ENCODE data around the gene KRT40.

The KRT40 gene

DNA sequence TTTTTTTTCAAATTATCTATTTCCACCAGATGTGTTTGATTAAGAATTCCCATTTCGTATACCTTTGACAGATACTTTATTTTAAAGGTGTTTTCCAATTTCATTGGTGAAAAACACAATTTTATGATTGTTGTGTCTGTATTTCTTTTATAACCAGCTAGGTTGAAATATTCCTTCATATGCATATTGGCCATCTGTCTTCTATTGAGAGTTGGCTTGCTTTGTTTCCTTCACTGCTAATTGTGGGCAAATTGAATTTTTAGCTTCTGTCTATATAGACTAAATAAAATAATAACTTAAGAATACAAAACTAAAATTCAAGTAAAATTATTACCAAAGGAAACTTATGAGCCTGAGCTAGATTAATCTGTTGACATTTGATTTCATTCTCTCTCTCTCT lies 11.0 kb upstream of the KRT40 start:
- DNase-seq, result no peak

DNA sequence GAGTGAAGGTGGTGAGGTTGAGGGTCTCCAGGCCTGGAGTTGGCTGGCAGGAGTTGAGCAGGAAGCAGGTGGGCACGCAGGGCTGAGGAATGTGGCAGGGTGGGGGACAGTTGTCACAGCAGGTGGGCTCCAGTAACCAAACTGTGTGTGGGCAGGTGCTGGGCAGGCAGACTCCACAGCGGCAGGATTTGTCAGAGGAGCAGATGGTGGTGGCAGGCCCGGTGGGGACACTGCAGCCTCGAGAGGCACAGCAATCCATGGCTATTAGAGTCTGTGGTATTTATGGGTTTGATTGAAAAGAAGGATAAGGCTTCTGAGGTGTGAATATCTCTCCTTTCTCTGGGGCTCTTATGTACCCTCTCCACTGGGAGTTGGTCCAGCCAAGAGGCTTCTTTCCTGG lies 9.7 kb upstream of the KRT40 start, which contains the start of gene KRTAP3-3:
TSS of gene KRTAP3-3 (minus strand) at position 326 of the 400 bp plus-strand sequence. CDS start at position 259, 67 bp downstream.
- DNase-seq, result no peak

DNA sequence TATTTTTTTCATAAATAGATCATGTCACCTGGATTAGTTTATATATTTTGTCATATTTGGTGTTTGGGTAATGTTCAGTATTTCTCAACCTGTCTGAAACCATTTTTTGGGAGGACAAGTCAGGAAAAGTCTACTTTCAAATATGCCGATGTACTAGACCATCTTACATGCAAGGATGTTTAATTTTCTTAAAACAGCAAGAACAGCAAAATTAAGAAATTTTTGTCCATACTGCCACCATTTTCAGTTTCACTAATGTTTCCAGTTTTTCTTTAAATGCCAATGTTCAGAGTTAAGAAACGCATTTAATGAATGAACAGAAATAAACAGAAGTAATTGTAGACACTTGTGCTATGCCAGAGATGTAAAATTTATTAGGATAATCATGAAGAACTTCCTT lies 9.0 kb upstream of the KRT40 start:
- no peak for DNase-seq

DNA sequence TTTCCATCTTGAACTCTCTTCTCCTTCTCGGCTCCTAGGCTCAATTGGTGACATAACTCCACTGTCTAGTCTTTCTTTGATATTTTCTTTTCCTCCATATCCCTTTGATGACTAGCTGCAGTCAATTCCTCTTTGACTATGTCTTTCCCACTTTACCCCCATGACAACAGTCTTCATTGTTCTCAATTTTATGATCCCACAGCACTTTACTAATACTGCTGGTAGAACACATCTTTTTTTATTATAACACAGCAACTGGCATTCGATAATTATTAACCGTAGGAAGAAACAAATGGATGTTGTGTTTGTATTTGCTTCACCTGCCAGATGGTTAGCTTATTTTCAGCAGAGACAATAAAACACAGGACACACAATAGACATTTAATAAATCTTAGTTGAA lies 8.5 kb upstream of the KRT40 start:
- DNase-seq, result no peak

DNA sequence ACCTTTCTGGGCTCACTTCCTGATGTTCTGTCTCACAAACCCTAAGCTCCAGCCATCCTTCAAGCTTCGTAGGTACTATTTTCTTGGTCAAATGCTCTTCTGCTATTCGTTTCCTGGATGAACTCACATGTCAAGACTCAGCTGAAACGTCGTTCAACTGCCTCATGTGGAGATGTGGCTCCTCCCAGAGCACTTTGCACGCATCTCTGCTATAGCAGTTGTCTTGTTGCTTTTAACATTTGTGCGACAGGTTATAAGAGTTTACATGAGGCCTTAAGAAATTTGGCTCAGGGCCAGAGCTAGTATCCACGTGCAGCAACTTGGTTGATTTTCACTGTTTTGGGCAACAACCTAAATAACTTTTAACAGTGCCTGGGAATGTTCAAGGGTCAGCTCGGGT lies 2.8 kb upstream of the KRT40 start:
- no peak for DNase-seq

DNA sequence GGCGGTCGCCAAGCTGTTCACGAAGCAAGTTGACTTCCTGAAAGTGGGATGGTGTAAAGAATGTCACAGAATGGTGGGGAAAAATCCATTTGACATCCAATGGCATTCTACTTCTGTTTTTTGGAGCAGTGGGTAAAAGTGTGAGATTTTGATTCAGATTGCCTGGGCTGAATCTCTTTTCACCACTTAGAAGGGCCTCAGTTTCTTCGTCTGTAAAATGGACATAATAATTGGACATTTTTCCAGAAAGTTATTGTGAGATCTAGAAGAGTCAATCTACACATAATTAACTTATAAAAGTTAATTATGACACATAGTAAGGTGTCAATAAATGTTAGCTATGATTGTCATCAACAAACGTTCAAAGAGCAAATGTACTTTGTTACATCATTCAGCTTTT lies 3.0 kb downstream of the KRT40 start:
- no peak for DNase-seq

DNA sequence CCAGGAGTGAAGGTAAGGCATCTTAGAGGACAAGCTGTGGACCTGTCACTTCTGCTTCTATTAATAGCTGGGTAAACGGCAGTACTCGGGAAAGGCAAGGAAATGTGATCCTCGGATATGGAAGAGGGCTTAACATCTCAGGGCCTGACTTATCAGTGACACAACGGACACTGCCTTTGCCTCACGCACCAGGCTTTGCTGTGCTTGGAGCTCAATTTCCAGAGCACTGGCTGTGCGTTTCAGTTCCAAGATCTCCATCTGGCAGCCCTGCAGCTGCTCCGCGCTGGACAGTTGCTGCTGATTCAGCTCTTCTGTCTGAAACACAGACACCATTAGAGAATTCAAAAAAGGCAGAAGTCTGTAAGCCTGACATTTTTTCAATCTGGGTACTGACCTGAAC lies 3.5 kb downstream of the KRT40 start:
- DNase-seq, result peak; percentile 69

DNA sequence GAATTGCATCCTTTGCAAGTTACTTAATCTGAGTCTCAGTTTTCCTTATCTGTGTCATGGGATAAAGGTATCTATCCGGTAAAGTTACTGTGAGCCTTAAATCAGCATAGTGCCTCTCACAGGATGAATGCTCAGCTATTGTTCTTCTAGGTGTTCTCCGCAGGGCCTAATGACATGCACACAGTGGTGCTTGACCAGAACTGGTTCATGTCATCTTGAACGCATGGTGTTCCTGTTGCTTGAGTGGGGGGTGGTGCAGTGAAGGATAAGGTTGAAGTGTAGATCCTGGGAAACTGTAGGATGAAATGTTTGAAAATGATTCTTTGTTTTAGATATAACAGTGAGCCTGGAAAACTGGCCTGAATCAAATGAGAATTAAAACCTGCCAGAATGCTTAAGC lies 4.0 kb downstream of the KRT40 start:
- DNase-seq, result no peak

DNA sequence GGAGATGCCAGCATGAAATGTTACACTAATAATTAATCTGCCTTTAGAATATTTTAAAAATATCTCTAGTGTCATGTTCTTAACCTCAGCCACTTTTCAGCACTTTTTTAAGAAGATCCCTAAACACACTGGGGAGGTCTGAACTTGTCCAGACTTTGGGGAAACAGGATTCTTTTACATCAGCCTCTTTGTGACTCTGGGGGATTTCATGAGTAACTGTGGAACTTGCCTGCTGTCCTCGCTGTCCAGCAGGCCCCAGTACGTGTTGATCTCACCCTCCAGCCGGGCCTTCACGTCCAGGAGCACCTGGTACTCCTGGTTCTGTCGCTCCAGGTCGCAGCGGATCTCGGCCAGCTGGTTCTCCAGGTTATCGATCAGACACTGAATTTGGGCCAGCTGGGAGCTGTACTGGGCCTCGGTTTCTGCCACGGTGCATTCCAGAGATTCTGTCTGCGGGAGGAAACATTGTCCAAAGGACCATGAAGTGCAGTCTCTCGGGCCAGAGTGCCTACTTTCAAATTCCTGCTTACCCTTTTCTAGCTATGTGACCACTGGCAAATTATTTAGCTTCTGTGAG lies 5.5 kb downstream of the KRT40 start:
- DNase-seq, result no peak

DNA sequence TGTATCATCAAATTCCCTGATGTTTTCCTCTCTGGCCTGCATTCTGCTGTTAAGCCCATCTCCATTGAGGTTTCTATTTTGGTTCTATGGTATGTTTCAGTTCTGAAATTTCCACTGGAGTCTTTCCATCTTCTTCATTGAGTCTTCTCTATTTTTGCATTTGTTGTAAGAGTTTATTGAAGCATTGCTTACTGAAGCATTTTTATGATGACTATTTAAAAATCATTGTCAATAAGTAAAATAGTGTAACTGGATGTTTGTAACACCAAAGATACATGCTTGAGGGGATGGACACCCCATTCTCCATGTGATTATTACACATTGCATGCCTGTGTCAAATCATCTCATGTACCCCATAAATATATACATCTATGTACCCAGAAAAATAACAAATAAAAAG lies 8.6 kb downstream of the KRT40 start:
- DNase-seq, result no peak

DNA sequence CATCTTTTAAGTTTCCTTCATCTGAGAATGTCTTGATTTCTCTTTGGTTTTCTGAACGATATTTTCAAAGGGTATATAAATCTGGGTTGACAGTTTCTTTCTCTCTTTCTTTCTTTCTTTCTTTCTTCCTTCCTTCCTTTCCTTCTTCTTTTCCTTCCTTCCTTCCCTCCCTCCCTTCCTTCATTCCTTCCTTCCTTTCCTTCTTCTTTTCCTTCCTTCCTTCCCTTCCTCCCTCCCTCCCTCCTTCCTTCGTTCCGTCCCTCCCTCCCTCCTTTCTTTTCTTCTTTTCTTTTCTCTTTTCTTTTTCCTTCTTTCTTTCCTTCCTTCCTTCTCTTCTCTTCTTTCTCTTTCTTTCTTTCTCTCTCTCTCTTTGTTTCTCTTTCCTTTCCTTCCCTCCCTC lies 9.8 kb downstream of the KRT40 start:
- no peak for DNase-seq

DNA sequence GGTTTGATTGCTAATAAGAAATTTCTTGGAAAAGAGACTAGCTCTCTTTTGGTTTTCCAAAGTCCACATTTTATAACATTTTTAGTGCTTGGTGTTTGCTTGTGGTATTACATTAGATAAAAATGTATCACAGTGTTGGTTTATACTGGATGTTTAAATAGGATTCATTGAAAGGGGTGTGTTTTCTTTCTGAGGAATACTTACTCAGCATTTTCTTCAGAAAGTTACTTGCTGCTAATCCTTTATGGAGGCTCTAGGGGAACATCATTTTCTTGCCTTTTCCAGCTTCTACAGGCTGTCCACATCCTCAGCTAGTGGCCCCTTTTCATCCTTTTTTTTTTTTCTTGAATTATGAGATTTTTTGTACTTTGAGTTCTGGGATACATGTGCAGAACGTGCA lies 16.5 kb downstream of the KRT40 start:
- DNase-seq, result no peak

DNA sequence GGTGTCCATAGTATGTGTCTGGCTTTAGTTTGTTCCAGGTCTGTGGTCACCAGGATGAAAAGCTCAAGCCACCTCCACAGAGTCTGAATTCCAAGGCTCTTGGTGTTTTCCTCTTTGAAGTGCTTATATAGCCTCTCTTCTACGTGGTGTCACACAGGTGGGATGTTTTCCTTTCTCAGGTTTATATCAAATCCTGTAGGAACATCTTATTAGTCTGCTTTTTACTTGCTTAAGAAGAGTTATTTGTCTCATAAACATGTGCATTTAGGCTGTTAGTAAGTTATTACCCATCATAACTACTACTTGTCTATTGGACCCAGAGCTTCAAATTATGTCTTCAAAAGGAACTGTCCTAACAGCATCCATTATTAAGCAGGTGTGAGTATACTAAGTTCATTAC lies 17.3 kb downstream of the KRT40 start, which contains the start of gene KRT39:
TSS of gene KRT39 (minus strand) at position 101 of the 400 bp plus-strand sequence. CDS start at position 9, 92 bp downstream.
- DNase-seq, result no peak

DNA sequence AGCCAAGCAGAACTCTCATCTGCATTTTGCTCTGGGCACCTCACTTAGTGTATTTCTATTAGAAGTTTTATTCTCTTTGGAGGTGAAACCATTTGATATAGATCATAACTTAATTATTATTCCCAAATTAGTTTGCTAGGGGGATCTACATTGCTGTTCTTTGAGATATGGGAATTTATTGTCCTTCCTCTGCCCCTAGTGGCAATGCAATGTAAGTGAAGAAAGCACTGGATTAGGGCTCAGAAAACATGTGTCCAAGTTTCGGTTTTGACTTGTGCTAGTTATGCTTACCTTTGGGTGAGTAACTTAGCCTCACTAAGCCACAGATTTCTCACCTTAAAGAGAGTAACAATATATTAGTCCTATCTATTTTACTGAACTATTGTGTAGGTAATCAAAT lies 20.3 kb downstream of the KRT40 start:
- DNase-seq, result no peak

DNA sequence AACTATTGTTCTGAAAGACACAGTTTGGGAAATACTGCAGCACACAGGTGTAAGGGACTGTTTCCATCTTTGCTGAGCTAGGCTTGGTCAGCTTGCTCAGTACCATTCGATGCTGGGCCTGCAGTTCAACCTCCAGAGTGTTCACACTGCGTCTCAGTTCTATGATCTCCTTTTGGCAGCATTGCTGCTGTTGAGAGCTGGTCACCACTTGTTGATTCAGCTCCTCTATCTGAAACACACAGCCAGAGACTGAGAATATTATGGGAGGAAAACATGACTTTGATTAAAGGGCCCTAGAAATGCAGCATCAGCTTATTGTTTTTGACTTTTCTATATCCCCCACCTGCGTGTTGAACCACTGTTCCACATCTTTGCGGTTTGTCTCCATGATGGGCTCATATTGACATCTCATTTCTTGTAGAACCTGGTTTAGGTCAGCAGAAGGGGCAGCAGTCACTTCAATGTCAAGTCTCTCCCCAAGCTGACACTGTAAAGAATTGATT lies 22.0 kb downstream of the KRT40 start:
- no peak for DNase-seq

DNA sequence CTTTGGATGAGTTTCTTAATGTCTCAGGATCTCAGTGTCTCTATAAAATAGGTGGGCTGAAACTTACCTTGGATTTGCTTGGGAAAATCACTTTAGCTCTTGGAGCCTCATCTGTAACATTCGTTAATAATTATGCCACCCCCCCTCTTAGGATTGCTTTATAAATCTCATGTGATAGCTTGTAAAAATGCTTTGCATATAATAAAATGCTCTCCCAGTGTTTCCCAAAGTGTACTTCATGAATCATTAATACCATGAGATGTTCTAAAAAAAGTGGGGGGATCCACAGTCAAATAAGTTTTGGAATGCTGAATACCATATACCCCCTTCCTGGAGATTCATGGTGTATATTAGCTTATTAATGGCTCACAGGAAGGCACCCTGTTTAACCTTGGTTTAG lies 22.5 kb downstream of the KRT40 start:
- DNase-seq, result no peak

DNA sequence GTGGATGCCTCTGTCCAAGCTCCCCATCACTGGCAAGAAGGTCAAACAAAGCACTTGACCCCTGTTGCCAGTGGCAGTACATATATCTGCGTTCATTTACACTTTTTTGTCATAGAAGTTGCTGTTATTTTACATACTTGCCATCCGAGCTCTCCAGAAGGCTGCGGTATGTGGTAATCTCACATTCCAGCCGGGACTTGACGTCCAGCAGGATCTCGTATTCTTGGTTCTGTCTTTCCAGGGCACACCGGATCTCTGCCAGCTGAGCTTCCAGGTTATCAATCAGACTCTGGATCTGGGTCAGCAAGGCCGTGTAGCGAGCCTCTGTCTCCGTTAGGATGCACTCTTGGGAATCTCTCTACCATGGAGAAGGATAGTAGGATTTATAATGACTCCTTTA lies 24.0 kb downstream of the KRT40 start:
- no peak for DNase-seq

DNA sequence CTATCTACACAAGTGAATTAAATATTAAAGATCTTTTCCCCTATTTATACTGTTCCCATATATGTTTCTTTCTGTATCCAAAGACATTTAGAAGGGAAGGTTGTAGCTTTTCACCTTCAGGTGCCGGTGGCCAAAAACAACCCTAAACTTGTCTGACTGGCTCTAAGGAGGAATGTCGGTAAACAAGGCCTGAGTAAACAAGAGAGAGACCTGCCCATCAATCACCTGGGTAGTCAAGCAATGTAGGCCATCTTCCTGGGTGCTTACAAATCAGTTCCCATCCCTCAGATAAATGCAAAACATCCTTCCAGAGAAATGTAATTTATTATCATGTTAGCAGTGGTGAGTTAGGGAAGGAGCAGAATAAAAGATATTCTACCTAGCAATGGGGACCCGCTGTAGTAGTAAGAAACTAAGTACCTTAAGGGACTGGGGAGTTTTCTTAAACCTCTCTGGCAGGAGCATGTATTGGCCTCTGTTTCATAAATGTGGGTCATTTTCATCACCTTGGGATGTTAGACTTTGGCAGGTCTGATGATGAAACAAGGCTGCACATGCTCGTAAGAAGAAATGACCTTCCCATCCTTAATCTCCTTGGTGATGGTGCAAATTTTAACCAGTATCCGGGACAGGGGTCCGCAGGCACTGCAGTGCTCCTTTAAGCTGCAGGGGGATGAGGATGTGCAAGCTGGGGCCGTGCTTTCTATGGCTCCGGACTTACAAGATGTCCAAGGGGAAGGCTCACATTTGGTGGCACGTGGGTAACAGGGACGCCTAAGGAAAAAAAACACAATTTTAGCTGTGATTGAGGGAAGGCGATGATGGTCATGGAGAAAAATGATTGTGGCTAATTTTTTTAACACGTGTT lies 25.8 kb downstream of the KRT40 start:
- no peak for DNase-seq

DNA sequence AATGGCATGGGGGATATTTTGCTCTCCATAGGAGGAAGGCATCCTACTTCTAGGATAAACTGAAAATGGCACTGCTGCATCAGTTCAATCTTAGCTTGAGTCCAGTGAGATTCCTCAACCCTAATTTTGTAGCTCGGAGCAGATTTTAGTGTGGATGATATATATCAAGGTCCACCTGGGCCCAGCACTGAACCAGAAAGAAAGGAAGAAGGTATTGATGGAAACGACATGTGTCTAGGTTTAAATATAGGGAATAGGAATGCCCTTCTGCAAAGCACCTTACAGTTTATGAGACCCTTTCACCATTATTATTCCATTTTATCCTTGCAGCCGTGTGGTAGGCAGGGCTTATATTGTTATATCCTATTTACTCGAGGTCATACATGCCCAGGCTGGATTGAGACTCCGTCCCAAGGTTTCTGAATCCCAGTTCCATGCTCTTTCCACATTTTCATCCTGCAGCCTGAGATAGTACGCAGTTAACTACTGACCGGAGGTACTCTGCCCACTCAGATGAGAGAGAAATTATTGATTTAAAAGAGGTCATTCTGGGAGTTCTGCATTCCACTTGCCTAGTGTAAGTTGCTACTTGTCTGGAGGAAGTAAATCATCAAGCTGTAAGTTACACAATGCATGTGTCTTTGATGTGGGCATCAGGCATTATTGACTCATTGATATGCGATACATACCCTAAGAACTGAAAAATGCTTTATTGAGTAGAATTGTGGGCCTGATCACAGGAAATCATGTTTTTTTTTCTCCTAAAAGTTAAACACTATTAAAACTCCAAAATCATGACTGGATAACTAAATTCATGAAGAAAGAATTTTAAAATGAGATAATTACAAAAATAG lies 27.5 kb downstream of the KRT40 start:
- peak; percentile 47 for DNase-seq

DNA sequence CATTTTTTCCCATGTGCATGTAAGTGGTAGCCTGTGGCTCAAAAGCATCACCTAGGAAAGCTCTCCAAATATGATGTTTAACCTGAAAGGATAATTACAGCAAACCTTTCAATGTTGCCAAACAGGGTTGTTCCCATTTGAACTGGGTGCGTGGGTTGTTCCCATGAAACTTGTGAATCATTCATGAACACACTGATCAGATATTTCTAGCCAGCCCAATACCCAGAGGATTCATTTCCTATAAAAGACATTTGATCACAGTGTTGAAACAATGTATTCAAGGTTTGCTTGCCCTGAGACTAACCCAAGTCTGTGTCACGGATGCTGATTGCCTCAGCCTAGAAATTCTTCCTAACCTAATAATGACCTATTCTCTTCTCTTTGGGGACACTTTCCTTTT lies 30.2 kb downstream of the KRT40 start:
- DNase-seq, result no peak

DNA sequence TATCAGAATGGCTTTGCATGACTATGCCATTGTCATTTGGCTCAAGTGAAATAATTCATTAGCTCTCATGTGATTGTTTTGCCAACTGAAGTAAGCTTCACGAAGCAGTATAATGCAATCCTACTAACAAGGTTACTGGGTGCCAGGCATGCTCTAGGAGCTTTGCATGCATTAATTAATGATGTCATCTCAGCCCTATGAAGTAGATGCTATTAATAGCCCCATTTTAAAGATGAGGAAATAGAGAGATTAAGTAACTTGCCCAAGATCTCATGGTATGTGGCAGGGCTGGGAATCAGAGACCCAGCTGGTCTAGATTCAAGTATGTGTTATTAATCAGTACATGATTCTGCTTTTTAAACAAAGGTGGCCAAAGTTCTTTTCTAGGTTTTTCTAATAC lies 31.5 kb downstream of the KRT40 start:
- no peak for DNase-seq

DNA sequence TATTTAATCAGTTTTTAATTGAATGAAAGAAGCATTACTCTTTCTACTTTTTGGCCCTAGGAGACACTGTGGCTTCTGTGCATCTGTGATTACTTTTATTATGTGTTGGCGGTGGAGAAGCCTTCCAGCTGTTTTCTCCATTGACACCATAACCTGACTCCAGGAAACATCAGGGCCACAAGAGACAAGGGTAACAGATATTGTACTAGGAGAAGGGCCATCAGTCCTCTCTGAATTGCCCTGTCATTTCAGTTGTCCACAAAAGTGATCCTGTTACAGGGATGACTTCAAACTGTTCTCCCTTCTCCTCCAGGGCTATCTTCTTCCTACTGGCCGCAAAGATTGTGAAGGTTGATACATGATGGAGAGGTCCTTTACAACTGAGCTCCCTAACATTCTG lies 32.0 kb downstream of the KRT40 start:
- DNase-seq, result no peak

DNA sequence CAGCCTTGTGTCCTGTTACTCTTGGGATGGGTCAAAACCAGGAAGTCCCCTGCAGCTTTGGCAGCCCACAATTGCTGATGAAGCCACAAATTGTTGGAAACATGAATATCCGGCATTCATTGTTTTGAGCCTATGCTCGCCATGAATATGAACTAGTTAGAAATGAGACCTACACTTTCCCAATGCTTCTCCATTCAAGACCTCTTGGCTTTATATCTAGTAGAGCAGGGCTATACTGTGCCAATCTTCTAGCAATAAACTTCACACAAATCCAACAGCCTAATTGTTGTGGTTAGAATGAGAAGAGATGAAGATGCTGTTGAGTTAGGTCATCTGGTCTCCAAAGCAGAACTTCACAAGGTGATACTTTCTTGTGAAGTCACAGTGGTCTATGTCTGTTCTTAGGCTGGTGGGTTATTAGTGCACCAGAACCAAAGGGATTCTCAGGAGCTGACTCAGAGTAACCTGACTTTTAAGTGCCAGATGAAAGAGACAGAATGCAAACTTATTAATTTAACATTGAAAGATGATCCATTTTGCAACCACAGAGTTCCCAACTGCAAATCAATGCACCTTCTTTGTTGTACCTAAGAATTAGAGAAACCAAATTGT lies 33.0 kb downstream of the KRT40 start:
- no peak for DNase-seq

All from eye (tissue), 1 donor.